HG03460 (cell line): Measurements from ENCODE around the gene DNAH6.
"Not testable (repeated sequence)": the region's sequence is repeated elsewhere in the genome, so short reads cannot be mapped to it uniquely, and the experiment has no call there.

ENCODE experiments used
- ATAC-seq: cut with Tn5 transposase; IDR thresholded peaks from one replicate; pipeline ENCODE4 v1.9.1; 2021; ENCODE audit not compliant: unreplicated experiment

The DNAH6 gene

GRCh38 chr2:84498150-84498799 lies 18.0 kb upstream of the DNAH6 start:
- no peak for ATAC-seq

- ATAC-seq = not testable (repeated sequence)
Observed at GRCh38 chr2:84511024-84511423, 5.3 kb upstream of the DNAH6 start.

GRCh38 chr2:84515788-84516187 lies 510 bp upstream of the DNAH6 start:
- ATAC-seq = no peak

- ATAC-seq = no peak
Observed at GRCh38 chr2:84519332-84519957, 3.1 kb downstream of the DNAH6 start.

- no peak for ATAC-seq
Observed at GRCh38 chr2:84526562-84526961, 10.3 kb downstream of the DNAH6 start.

- no peak for ATAC-seq
Observed at GRCh38 chr2:84527137-84528129, 11.1 kb downstream of the DNAH6 start.

- no peak for ATAC-seq
Observed at GRCh38 chr2:84532291-84532690, 16.0 kb downstream of the DNAH6 start.

GRCh38 chr2:84534225-84534624 lies 17.9 kb downstream of the DNAH6 start:
- no peak for ATAC-seq

- ATAC-seq = no peak
Observed at GRCh38 chr2:84537251-84537650, 21.0 kb downstream of the DNAH6 start.

GRCh38 chr2:84539729-84540128 lies 23.4 kb downstream of the DNAH6 start:
- no peak for ATAC-seq

- ATAC-seq = no peak
Observed at GRCh38 chr2:84545005-84545404, 28.7 kb downstream of the DNAH6 start.

- ATAC-seq = no peak
Observed at GRCh38 chr2:84546551-84546950, 30.3 kb downstream of the DNAH6 start.

- ATAC-seq = no peak
Observed at GRCh38 chr2:84548303-84548702, 32.0 kb downstream of the DNAH6 start.

GRCh38 chr2:84550916-84551315 lies 34.6 kb downstream of the DNAH6 start:
- no peak for ATAC-seq

- ATAC-seq = not testable (repeated sequence)
Observed at GRCh38 chr2:84551526-84551925, 35.2 kb downstream of the DNAH6 start.

- ATAC-seq = no peak
Observed at GRCh38 chr2:84556190-84556589, 39.9 kb downstream of the DNAH6 start.

GRCh38 chr2:84559838-84560237 lies 43.5 kb downstream of the DNAH6 start:
- no peak for ATAC-seq

- ATAC-seq = no peak
Observed at GRCh38 chr2:84579661-84580060, 63.4 kb downstream of the DNAH6 start.

- no peak for ATAC-seq
Observed at GRCh38 chr2:84603911-84604310, 87.6 kb downstream of the DNAH6 start.

GRCh38 chr2:84613082-84613481 lies 96.8 kb downstream of the DNAH6 start:
- ATAC-seq = no peak

GRCh38 chr2:84619794-84620371 lies 103.6 kb downstream of the DNAH6 start:
- no peak for ATAC-seq
